Lower leg skin (tissue), 3 donors: ENCODE measurements around the gene NOM1.

Source experiments
- POLR2A ChIP-seq, 2 donors: fragments of 450-650 bp; IDR thresholded peaks; one replicate each; pipeline ENCODE4 v1.6.1; 2016 to 2017; ENCODE audit warnings: antibody characterized with exemption in 2 of 2, mild to moderate bottlenecking in 1 of 2, moderate library complexity in 1 of 2
- TF ChIP-seq, protein P1 (sequence below), 3 donors: fragments of 450-650 bp; IDR thresholded peaks; one replicate each; pipeline ENCODE4 v1.5.1; 2016; ENCODE audit warnings: antibody characterized with exemption in 3 of 3, mild to moderate bottlenecking in 3 of 3, moderate library complexity in 2 of 3

DNA sequence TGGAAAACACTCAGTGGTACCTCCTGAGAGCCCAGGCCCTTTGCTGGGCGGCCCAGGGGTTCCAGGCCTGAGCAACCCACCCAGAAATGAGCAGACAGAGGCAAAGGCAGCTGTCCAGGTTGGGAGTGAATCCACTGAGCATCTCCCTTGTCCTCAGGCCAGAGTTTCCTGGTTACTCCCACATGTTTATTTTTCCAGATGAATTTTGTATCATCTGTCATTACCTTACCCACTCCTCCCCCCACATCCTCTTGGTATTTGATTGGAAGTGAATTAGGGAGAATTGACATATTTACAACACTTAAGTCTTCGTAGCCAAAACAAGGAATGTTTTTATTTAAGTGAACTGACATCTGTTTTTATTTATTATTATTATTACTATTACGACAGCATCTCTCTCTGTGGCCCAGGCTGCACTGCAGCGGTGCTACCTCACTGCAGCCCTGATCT lies 43.3 kb upstream of the NOM1 start:
- TF ChIP-seq, protein P1, sequence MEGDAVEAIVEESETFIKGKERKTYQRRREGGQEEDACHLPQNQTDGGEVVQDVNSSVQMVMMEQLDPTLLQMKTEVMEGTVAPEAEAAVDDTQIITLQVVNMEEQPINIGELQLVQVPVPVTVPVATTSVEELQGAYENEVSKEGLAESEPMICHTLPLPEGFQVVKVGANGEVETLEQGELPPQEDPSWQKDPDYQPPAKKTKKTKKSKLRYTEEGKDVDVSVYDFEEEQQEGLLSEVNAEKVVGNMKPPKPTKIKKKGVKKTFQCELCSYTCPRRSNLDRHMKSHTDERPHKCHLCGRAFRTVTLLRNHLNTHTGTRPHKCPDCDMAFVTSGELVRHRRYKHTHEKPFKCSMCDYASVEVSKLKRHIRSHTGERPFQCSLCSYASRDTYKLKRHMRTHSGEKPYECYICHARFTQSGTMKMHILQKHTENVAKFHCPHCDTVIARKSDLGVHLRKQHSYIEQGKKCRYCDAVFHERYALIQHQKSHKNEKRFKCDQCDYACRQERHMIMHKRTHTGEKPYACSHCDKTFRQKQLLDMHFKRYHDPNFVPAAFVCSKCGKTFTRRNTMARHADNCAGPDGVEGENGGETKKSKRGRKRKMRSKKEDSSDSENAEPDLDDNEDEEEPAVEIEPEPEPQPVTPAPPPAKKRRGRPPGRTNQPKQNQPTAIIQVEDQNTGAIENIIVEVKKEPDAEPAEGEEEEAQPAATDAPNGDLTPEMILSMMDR (IDR thresholded peaks at IDR 0.05), result no peak
- no peak for TF ChIP-seq POLR2A (IDR thresholded peaks at IDR 0.05)
